SU-DHL-6 (cell line): ENCODE measurements around the gene SUMO4.

Experiments used
- EZH2phosphoT487 ChIP-seq: fragments of 200-600 bp; sonication (generic), shearing (Covaris generic); conservative IDR thresholded peaks from 2 replicates; pipeline ENCODE4 v1.6.1; 2018; ENCODE audit warnings: mild to moderate bottlenecking, antibody characterized with exemption, low read length, moderate library complexity, mixed read lengths
- TF ChIP-seq, protein P1 (sequence below): fragments of 200-600 bp; sonication (generic); IDR thresholded peaks from one replicate; pipeline ENCODE4 v1.5.1; 2017; ENCODE audit warnings: antibody characterized with exemption, mild to moderate bottlenecking, low read length, moderate library complexity; ENCODE audit not compliant: insufficient read depth, poor library complexity, severe bottlenecking

- TF ChIP-seq, protein P1, sequence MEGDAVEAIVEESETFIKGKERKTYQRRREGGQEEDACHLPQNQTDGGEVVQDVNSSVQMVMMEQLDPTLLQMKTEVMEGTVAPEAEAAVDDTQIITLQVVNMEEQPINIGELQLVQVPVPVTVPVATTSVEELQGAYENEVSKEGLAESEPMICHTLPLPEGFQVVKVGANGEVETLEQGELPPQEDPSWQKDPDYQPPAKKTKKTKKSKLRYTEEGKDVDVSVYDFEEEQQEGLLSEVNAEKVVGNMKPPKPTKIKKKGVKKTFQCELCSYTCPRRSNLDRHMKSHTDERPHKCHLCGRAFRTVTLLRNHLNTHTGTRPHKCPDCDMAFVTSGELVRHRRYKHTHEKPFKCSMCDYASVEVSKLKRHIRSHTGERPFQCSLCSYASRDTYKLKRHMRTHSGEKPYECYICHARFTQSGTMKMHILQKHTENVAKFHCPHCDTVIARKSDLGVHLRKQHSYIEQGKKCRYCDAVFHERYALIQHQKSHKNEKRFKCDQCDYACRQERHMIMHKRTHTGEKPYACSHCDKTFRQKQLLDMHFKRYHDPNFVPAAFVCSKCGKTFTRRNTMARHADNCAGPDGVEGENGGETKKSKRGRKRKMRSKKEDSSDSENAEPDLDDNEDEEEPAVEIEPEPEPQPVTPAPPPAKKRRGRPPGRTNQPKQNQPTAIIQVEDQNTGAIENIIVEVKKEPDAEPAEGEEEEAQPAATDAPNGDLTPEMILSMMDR, result no peak
- TF ChIP-seq EZH2phosphoT487, result no peak
Measured at GRCh38 chr6:149359440-149359839, 40.6 kb upstream of the SUMO4 start.
